Ovary (tissue), 3 donors: Measurements from ENCODE around the gene DYNLT2.

Experiments used
- CTCF ChIP-seq, 3 donors: fragments of 450-650 bp in 2 of 3; fragments of 200-600 bp in 1 of 3; IDR thresholded peaks; one replicate each; pipeline versions ENCODE4 v1.5.1 to v1.8.0; 2016 to 2022; ENCODE audit warnings: antibody characterized with exemption in 3 of 3, mild to moderate bottlenecking in 1 of 3
- POLR2A ChIP-seq: fragments of 450-650 bp; IDR thresholded peaks from one replicate; pipeline ENCODE4 v1.6.1; 2017; ENCODE audit warnings: antibody characterized with exemption, mild to moderate bottlenecking, moderate library complexity
- donor health status: DM: no; HTN: no; CAD: no.

GRCh38 chr6:169787797-169788196 is 36.4 kb upstream of the DYNLT2 start:
- TF ChIP-seq CTCF (IDR thresholded peaks at IDR 0.05) (no peak), POLR2A (no peak)
